Neural progenitor cell (in vitro differentiated cells): Measurements from ENCODE around the gene LRRC25. TPM values are rescaled to one million over a fixed set of nuclear protein-coding genes. Genes with fewer than 3 reads are reported as not detected.
A peak's percentile ranks its signal among the peaks of the same experiment; 100 is the strongest.
"Not testable (repeated sequence)": the region's sequence is repeated elsewhere in the genome, so short reads cannot be mapped to it uniquely, and the experiment has no call there.

Experiments used
- DNase-seq: peaks from one replicate; pipeline ENCODE4 v3.0.0-alpha.2; 2016; ENCODE audit warnings: low spot score
- H2AFZ ChIP-seq: fragments of 200-600 bp; sonication (generic); replicated peaks from 2 replicates; pipeline ENCODE4 v1.6.1; 2016; ENCODE audit warnings: antibody characterized with exemption
- H3F3A ChIP-seq: fragments of 200-600 bp; sonication (generic); 2 replicates; pipeline ENCODE4 v1.6.1; 2016; ENCODE audit warnings: antibody characterized with exemption, low read depth
- H3K27ac ChIP-seq: fragments of 200-600 bp; sonication (generic); 2 replicates; pipeline ENCODE4 v1.5.1; 2016; ENCODE audit warnings: mild to moderate bottlenecking
- H3K27me3 ChIP-seq: fragments of 200-600 bp; sonication (generic); 2 replicates; pipeline ENCODE4 v1.6.1; 2016; ENCODE audit warnings: mild to moderate bottlenecking, moderate library complexity
- H3K36me3 ChIP-seq: fragments of 200-600 bp; sonication (generic); 2 replicates; pipeline ENCODE4 v1.5.1; 2016
- H3K4me1 ChIP-seq: fragments of 200-600 bp; sonication (generic); 2 replicates; pipeline ENCODE4 v1.6.1; 2016; ENCODE audit warnings: mixed run types
- H3K4me2 ChIP-seq: fragments of 200-600 bp; sonication (generic); 2 replicates; pipeline ENCODE4 v1.6.1; 2016
- H3K4me3 ChIP-seq: fragments of 200-600 bp; sonication (generic); 2 replicates; pipeline ENCODE4 v1.5.1; 2016
- H3K79me2 ChIP-seq: fragments of 200-600 bp; sonication (generic); 2 replicates; pipeline ENCODE4 v1.6.1; 2016; ENCODE audit warnings: low read depth
- H3K9ac ChIP-seq: fragments of 200-600 bp; sonication (generic); 2 replicates; pipeline ENCODE4 v1.6.1; 2016
- H3K9me3 ChIP-seq: fragments of 200-600 bp; sonication (generic); 2 replicates; pipeline ENCODE4 v1.5.1; 2016; ENCODE audit warnings: low read depth
- H4K20me1 ChIP-seq: fragments of 200-600 bp; sonication (generic); 2 replicates; pipeline ENCODE4 v1.6.1; 2016; ENCODE audit warnings: low read depth
- H3K27ac Mint-ChIP-seq: 3 replicates; pipeline ENCODE4 v1.8.0; 2021; ENCODE audit warnings: mixed read lengths
- H3K27me3 Mint-ChIP-seq: 2 replicates; pipeline ENCODE4 v1.8.0; 2022; ENCODE audit warnings: low read depth, mild to moderate bottlenecking, inconsistent platforms, moderate library complexity, mixed read lengths; ENCODE audit not compliant: insufficient read depth
- H3K36me3 Mint-ChIP-seq: 3 replicates; pipeline ENCODE4 v1.8.0; 2021; ENCODE audit warnings: mixed read lengths
- H3K4me1 Mint-ChIP-seq: 3 replicates; pipeline ENCODE4 v1.8.0; 2021; ENCODE audit warnings: mixed read lengths
- H3K4me3 Mint-ChIP-seq: 3 replicates; pipeline ENCODE4 v1.8.0; 2021; ENCODE audit warnings: mild to moderate bottlenecking, moderate library complexity, mixed read lengths
- H3K9me3 Mint-ChIP-seq: 3 replicates; pipeline ENCODE4 v1.8.0; 2020; ENCODE audit warnings: mixed read lengths
- EZH2 ChIP-seq: fragments of 200-600 bp; sonication (generic); IDR thresholded peaks from 2 replicates; pipeline ENCODE4 v1.6.1; 2017; ENCODE audit warnings: antibody characterized with exemption, mild to moderate bottlenecking, moderate library complexity
- EZH2phosphoT487 ChIP-seq: fragments of 200-600 bp; sonication (generic); IDR thresholded peaks from 2 replicates; pipeline ENCODE4 v1.6.1; 2017; ENCODE audit warnings: antibody characterized with exemption
- total RNA-seq: library from RNA; depleted of rRNA; stranded (reverse); fragments of >200 nt; gene quantifications from 2 replicates; pipeline ENCODE4 v1.2.3, GENCODE V29; 2015; ENCODE audit warnings: low replicate concordance
- TF ChIP-seq, protein P1 (sequence below): fragments of 200-600 bp; sonication (generic); IDR thresholded peaks from 2 replicates; pipeline ENCODE4 v1.5.1; 2017; ENCODE audit warnings: antibody characterized with exemption, mild to moderate bottlenecking

Gene LRRC25
- total RNA-seq, 1 donor from 2014 or later: not detected

DNA sequence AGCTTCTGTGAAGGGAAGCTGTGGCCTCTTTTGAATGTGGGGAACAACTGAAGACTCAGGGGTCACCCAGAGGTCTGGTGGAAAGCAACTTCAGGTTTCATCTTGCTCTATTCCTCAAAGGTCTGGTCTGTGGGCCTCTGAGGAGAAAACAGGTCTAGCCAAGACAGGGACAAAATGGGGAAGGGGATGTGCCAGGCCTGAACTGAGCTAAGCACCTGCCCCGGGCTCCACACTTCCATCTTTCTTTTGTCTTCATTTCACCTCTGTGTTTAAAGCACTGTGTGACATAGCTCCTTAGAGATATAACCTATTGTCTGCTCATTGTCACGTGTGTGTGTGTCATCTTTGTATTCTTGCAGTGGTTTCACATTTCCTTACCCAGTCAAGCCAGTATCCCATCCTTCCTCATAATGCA, 31.4 kb downstream of the LRRC25 start:
- Histone ChIP-seq H4K20me1 (no peaks in the 10 kb centered on the region), H3K4me2 (no peak overlapping the region), H2AFZ (no peak overlapping the region), H3K36me3 (no peaks in the 10 kb centered on the region), H3K27me3 (no peaks in the 10 kb centered on the region), H3K9ac (no peak overlapping the region), H3F3A (peaks cover 10% of the 10 kb centered on the region), H3K4me1 (peaks cover 18% of the 10 kb centered on the region), H3K4me3 (no peak overlapping the region), H3K79me2 (no peaks in the 10 kb centered on the region), H3K27ac (no peak overlapping the region), H3K9me3 (no peaks in the 10 kb centered on the region)
- H3K4me3 Mint-ChIP-seq: no peak overlapping the region
- H3K36me3 Mint-ChIP-seq: peaks cover 3% of the 10 kb centered on the region
- TF ChIP-seq, protein P1, sequence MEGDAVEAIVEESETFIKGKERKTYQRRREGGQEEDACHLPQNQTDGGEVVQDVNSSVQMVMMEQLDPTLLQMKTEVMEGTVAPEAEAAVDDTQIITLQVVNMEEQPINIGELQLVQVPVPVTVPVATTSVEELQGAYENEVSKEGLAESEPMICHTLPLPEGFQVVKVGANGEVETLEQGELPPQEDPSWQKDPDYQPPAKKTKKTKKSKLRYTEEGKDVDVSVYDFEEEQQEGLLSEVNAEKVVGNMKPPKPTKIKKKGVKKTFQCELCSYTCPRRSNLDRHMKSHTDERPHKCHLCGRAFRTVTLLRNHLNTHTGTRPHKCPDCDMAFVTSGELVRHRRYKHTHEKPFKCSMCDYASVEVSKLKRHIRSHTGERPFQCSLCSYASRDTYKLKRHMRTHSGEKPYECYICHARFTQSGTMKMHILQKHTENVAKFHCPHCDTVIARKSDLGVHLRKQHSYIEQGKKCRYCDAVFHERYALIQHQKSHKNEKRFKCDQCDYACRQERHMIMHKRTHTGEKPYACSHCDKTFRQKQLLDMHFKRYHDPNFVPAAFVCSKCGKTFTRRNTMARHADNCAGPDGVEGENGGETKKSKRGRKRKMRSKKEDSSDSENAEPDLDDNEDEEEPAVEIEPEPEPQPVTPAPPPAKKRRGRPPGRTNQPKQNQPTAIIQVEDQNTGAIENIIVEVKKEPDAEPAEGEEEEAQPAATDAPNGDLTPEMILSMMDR: no peak
- no peak for TF ChIP-seq EZH2phosphoT487
- no peak for TF ChIP-seq EZH2
- H3K9me3 Mint-ChIP-seq: no peaks in the 10 kb centered on the region
- peaks cover 51% of the 10 kb centered on the region for H3K4me1 Mint-ChIP-seq
- no peak overlapping the region for H3K27ac Mint-ChIP-seq
- DNase-seq: no peak
- H3K27me3 Mint-ChIP-seq: peaks cover 11% of the 10 kb centered on the region

DNA sequence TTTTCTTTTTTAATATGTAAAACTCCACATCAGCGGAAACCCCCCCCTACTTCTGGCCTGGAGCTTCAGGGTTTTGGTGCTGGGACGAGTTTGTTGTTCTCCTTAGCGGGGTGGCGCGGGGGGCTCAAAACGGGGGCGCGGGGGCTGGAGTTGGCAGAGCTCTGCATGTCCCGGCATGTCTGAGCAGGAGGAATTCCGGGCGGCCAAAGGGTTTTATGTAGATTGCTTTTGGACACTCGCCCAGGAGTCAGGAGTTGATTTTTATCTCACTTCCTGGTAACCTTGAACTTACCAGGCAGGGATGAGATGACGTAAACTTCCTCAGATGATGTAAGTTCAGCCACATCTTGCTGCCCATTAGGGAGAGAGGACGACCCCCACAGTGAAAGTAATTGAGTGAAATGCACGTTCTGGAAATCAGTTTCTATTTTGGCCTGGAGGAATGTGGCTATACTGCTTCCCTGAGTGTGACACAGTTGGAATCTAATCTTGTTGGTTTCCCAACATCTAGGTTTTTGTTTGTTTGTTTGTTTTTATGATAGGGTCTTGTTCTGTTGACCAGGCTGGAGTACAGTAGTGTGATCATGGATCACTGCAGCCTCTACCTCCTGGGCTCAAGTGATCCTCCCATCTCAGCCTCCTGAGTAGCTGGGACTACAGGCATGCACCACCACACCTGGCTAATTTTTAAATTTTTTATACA, 32.4 kb downstream of the LRRC25 start:
- no peaks in the 10 kb centered on the region for H3K79me2 ChIP-seq
- H3K4me3 ChIP-seq: no peak overlapping the region
- no peak overlapping the region for H3K27ac ChIP-seq
- peaks cover 51% of the 10 kb centered on the region for H3K4me1 Mint-ChIP-seq
- H3K27ac Mint-ChIP-seq: peak overlapping the region; percentile 94
- no peak overlapping the region for H2AFZ ChIP-seq
- peaks cover 18% of the 10 kb centered on the region for H3K4me1 ChIP-seq
- H3K27me3 ChIP-seq: no peaks in the 10 kb centered on the region
- H4K20me1 ChIP-seq: no peaks in the 10 kb centered on the region
- H3K9me3 ChIP-seq: no peaks in the 10 kb centered on the region
- TF ChIP-seq, protein P1: no peak
- TF ChIP-seq EZH2phosphoT487 (no peak), EZH2 (no peak)
- no peak for DNase-seq
- H3K36me3 ChIP-seq: no peaks in the 10 kb centered on the region
- peak overlapping the region; percentile 31 for H3K4me3 Mint-ChIP-seq
- H3K4me2 ChIP-seq: no peak overlapping the region
- peaks cover 9% of the 10 kb centered on the region for H3K27me3 Mint-ChIP-seq
- H3K36me3 Mint-ChIP-seq: peaks cover 3% of the 10 kb centered on the region
- peaks cover 10% of the 10 kb centered on the region for H3F3A ChIP-seq
- H3K9ac ChIP-seq: no peak overlapping the region
- H3K9me3 Mint-ChIP-seq: no peaks in the 10 kb centered on the region

DNA sequence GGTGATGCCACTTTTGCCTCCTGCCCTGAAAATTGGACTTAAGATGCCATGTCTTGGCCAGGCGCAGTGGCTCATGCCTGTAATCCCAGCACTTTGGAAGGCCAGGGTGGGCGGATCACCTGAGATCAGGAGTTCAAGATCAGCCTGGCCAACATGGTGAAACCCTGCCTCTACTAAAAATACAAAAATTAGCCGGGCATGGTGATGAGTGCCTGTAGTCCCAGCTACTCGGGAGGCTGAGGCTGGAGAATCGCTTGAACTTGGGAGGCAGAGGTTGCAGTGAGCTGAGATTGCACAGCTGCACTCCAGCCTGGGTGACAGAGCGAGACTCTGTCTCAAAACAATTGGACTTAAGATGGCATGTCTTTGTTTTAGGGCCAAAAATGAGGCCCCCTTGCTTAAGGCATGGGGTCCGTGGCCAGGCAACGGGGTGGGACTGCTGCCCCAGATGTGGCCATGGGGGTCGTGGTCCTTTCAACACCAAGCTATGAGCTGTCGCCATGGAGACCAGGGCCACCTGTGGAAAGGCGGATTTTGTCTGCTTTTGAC, 33.1 kb downstream of the LRRC25 start:
- H3K4me2 ChIP-seq, H2AFZ ChIP-seq, H3K27me3 ChIP-seq, H3K27me3 Mint-ChIP-seq, H3K79me2 ChIP-seq, H3K27ac Mint-ChIP-seq, H4K20me1 ChIP-seq, H3K9me3 ChIP-seq, H3K9me3 Mint-ChIP-seq, H3F3A ChIP-seq, H3K27ac ChIP-seq, H3K36me3 ChIP-seq, H3K4me3 ChIP-seq, H3K9ac ChIP-seq, H3K36me3 Mint-ChIP-seq, DNase-seq, H3K4me3 Mint-ChIP-seq: not testable (repeated sequence)
- peaks cover 45% of the 10 kb centered on the region for H3K4me1 Mint-ChIP-seq
- peaks cover 18% of the 10 kb centered on the region for H3K4me1 ChIP-seq

DNA sequence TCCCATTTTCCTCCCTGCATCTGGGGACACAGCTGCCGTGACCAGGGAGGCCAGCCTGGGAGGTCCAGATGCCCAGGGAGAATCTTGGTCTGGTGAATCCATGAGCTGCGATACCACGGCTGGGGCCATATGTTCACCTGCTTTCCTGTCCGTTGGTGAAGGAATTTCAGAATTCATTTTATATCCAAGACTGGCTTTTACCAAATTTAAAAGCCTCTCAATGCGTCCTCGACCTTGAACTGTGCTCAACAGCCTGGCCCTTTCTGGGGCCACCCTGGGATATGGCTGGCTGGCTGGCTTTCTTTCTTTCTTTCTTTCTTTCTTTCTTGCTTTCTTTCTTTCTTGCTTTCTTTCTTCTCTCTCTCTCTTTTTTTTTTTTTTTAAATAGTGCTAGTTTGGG, 33.6 kb downstream of the LRRC25 start:
- TF ChIP-seq, protein P1: no peak
- TF ChIP-seq EZH2phosphoT487 (no peak), EZH2 (no peak)
- Histone ChIP-seq H2AFZ (no peak overlapping the region), H3K4me2 (no peak overlapping the region), H3K36me3 (no peaks in the 10 kb centered on the region), H3K27me3 (no peaks in the 10 kb centered on the region), H3K9ac (no peak overlapping the region), H3K27ac (no peak overlapping the region), H3F3A (peaks cover 7% of the 10 kb centered on the region), H3K9me3 (no peaks in the 10 kb centered on the region), H3K4me1 (peaks cover 13% of the 10 kb centered on the region), H3K79me2 (no peaks in the 10 kb centered on the region), H3K4me3 (no peak overlapping the region), H4K20me1 (no peaks in the 10 kb centered on the region)
- peaks cover 6% of the 10 kb centered on the region for H3K27me3 Mint-ChIP-seq
- peaks cover 2% of the 10 kb centered on the region for H3K9me3 Mint-ChIP-seq
- peak overlapping the region; percentile 38 for H3K4me3 Mint-ChIP-seq
- DNase-seq: no peak
- H3K4me1 Mint-ChIP-seq: peaks cover 40% of the 10 kb centered on the region
- no peak overlapping the region for H3K27ac Mint-ChIP-seq
- peaks cover 7% of the 10 kb centered on the region for H3K36me3 Mint-ChIP-seq
